Keratinocyte (primary cell): Measurements from ENCODE around the gene EXOC4. TPM values are rescaled to one million over a fixed set of nuclear protein-coding genes. Genes with fewer than 3 reads are reported as not detected.

Experiments
- DNase-seq: peaks from one replicate; pipeline ENCODE4 v3.0.0-alpha.2; 2011; ENCODE audit warnings: low read depth, missing footprints, low spot score
- FAIRE-seq: peaks from 2 replicates; lab custom pipeline; 2011; peaks lifted over from hg19 to GRCh38; lab: Jason Lieb, UNC
- H2AFZ ChIP-seq: 2 replicates; pipeline ENCODE4 v1.6.0; 2012; ENCODE audit warnings: low read length, control low read depth, inconsistent platforms; ENCODE audit not compliant: control insufficient read depth
- H3K27ac ChIP-seq: 2 replicates; pipeline ENCODE4 v1.5.1; 2011; ENCODE audit warnings: low read length; ENCODE audit not compliant: control insufficient read depth, insufficient read depth
- H3K27me3 ChIP-seq: 3 replicates; pipeline ENCODE4 v1.6.0; 2011; ENCODE audit warnings: low read length; ENCODE audit not compliant: control insufficient read depth, insufficient read depth; ENCODE audit errors: extremely low read depth
- H3K36me3 ChIP-seq, 2 experiments: 2 replicates in 1 of 2; 3 replicates in 1 of 2; pipeline ENCODE4 v1.5.1; 2011; ENCODE audit warnings: low read length in 2 of 2, mild to moderate bottlenecking in 1 of 2; ENCODE audit not compliant: control insufficient read depth in 2 of 2, insufficient read depth in 2 of 2; ENCODE audit errors: extremely low read depth in 1 of 2
- H3K4me1 ChIP-seq: 3 replicates; pipeline ENCODE4 v1.5.1; 2011; ENCODE audit warnings: low read length; ENCODE audit not compliant: control insufficient read depth, insufficient read depth; ENCODE audit errors: extremely low read depth
- H3K4me2 ChIP-seq: 3 replicates; pipeline ENCODE4 v1.6.0; 2011; ENCODE audit warnings: low read depth, low read length; ENCODE audit not compliant: control insufficient read depth, insufficient read depth; ENCODE audit errors: extremely low read depth
- H3K4me3 ChIP-seq, 3 experiments: fragments of 200-600 bp in 1 of 3; sonication (generic) in 1 of 3; 2 replicates in 2 of 3; 3 replicates in 1 of 3; pipeline ENCODE4 v1.5.1; 2011 to 2016; ENCODE audit warnings: low read length in 3 of 3, mild to moderate bottlenecking in 3 of 3, control low read depth in 2 of 3, inconsistent platforms in 1 of 3, low read depth in 1 of 3, mixed read lengths in 1 of 3, mixed run types in 1 of 3, moderate library complexity in 1 of 3; ENCODE audit not compliant: control insufficient read depth in 2 of 3, insufficient read depth in 2 of 3; ENCODE audit errors: extremely low read depth in 1 of 3
- H3K79me2 ChIP-seq: 2 replicates; pipeline ENCODE4 v1.6.0; 2012; ENCODE audit warnings: low read length; ENCODE audit not compliant: control insufficient read depth, insufficient read depth
- H3K9ac ChIP-seq: 3 replicates; pipeline ENCODE4 v1.6.0; 2011; ENCODE audit warnings: low read length; ENCODE audit not compliant: control insufficient read depth, insufficient read depth; ENCODE audit errors: extremely low read depth
- H3K9me1 ChIP-seq: 3 replicates; pipeline ENCODE4 v1.6.0; 2011; ENCODE audit warnings: low read length; ENCODE audit not compliant: control insufficient read depth, insufficient read depth; ENCODE audit errors: extremely low read depth
- H3K9me3 ChIP-seq: 2 replicates; pipeline ENCODE4 v1.5.1; 2012; ENCODE audit warnings: low read depth, low read length; ENCODE audit not compliant: control insufficient read depth
- H4K20me1 ChIP-seq: 3 replicates; pipeline ENCODE4 v1.6.0; 2011; ENCODE audit warnings: low read length; ENCODE audit not compliant: control insufficient read depth, insufficient read depth; ENCODE audit errors: extremely low read depth
- EZH2 ChIP-seq: IDR thresholded peaks from one replicate; pipeline ENCODE4 v1.6.1; 2012; ENCODE audit warnings: inconsistent platforms, mild to moderate bottlenecking, low read length, moderate library complexity
- dilution Hi-C: fragments of 300-500 bp; cut with MboI; formaldehyde crosslinking; loops from one replicate; pipeline ENCODE4 v1.7.0; 2020; ENCODE audit warnings: low sequenced_read_pairs; ENCODE audit not compliant: extremely low pct_ligation_motif_present
- polyA plus RNA-seq, 5 experiments: library from polyadenylated mRNA; depleted of rRNA in 3 of 5; stranded (reverse) in 3 of 5; stranded (forward) in 1 of 5; unstranded in 1 of 5; fragments of >200 nt; gene quantifications; 1 replicate in 1 of 5; 2 replicates in 3 of 5; 3 replicates in 1 of 5; pipeline versions ENCODE4 v1.2.1 to v1.2.3, GENCODE V29; 2011 to 2012; ENCODE audit warnings: missing spikeins in 2 of 5, low read depth in 1 of 5, low replicate concordance in 1 of 5
- TF ChIP-seq, protein P1 (sequence below), 3 experiments: IDR thresholded peaks in 1 of 3; conservative IDR thresholded peaks in 1 of 3; optimal IDR thresholded peaks in 1 of 3; 2 replicates in 2 of 3; 3 replicates in 1 of 3; pipeline versions ENCODE3 to v1.5.1; 2011; ENCODE audit warnings: low read length in 3 of 3, mild to moderate bottlenecking in 3 of 3, moderate library complexity in 2 of 3, control low read depth in 1 of 3, inconsistent platforms in 1 of 3; ENCODE audit not compliant: insufficient read depth in 2 of 3; ENCODE audit errors: extremely low read depth in 1 of 3

The EXOC4 gene
- polyA plus RNA-seq, 1 donor (not counting 4 experiments of a cell fraction or from before 2014, with no cell fraction given), result 52.6 TPM

DNA sequence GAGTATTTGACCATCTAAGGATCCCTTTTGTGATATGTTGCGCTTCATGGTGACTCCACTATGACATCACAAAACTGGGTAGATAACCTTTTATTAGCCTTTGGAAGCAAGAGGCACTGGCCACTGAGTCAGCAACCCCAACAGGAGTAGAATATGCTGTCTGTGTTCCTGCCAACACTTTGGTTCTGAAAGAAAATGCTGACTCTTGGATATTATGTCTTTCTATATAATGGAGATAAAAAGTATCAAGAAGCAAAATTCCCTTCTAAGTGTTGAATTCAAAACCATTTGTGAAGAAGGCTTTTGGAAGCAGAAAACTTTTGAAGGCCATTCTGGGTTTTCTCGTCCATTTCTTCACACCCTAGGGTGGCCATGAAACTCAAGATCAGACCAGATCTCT, 528.0 kb downstream of the EXOC4 start:
- no peaks in the 10 kb centered on the region for H4K20me1 ChIP-seq
- DNase-seq (no peak), FAIRE-seq (no peak)
- no peak overlapping the region for H3K4me3 ChIP-seq
- no peak overlapping the region for H3K9ac ChIP-seq
- H3K4me1 ChIP-seq, result no peaks in the 10 kb centered on the region
- no peak overlapping the region for H2AFZ ChIP-seq
- dilution Hi-C loops, result no loop called here
- H3K9me3 ChIP-seq, result no peaks in the 10 kb centered on the region
- H3K79me2 ChIP-seq, result no peaks in the 10 kb centered on the region
- H3K9me1 ChIP-seq, result no peaks in the 10 kb centered on the region
- H3K36me3 ChIP-seq, result peaks cover 0 to 2% of the 10 kb centered on the region in 2 experiments
- H3K27me3 ChIP-seq, result no peaks in the 10 kb centered on the region
- H3K4me2 ChIP-seq, result no peak overlapping the region
- no peak overlapping the region for H3K27ac ChIP-seq
- TF ChIP-seq, protein P1, sequence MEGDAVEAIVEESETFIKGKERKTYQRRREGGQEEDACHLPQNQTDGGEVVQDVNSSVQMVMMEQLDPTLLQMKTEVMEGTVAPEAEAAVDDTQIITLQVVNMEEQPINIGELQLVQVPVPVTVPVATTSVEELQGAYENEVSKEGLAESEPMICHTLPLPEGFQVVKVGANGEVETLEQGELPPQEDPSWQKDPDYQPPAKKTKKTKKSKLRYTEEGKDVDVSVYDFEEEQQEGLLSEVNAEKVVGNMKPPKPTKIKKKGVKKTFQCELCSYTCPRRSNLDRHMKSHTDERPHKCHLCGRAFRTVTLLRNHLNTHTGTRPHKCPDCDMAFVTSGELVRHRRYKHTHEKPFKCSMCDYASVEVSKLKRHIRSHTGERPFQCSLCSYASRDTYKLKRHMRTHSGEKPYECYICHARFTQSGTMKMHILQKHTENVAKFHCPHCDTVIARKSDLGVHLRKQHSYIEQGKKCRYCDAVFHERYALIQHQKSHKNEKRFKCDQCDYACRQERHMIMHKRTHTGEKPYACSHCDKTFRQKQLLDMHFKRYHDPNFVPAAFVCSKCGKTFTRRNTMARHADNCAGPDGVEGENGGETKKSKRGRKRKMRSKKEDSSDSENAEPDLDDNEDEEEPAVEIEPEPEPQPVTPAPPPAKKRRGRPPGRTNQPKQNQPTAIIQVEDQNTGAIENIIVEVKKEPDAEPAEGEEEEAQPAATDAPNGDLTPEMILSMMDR (optimal IDR thresholded peaks at IDR 0.05 in 1 of 3, IDR thresholded peaks at IDR 0.05 in 1 of 3, conservative IDR thresholded peaks at IDR 0.05 in 1 of 3; ENCODE audit: extremely low read depth in 1 of 3, insufficient read depth in 2 of 3, low read length in 3 of 3), result no peak
- no peak for TF ChIP-seq EZH2

DNA sequence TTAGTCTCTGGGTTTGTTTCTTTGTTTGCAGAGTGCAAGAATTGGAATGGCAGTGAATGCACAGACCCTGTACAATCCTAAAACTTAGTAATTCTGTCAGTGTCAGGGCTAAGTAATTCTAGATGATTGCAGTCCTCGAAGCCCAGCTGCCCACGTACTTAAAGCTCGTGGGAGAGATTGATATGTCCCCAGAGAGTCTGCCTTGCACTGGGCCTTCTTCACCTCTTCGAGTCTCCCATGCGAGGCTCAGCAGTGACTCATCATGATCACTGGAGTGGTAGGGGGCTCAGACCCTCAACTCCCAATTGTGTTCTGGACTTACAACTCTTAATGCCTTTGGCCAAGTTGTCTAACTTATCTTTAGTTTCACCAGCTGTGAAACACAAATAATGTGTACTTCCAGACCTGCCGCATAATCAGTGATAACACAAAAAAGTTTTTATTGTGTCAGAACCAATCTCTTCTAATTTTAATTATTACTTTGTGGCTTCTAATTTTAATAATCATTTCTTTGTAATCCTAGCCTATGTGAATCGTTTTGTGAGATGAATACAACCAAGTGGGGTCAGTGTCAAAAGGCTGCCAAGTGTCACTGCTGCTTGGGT, 528.7 kb downstream of the EXOC4 start:
- H3K79me2 ChIP-seq, result no peaks in the 10 kb centered on the region
- no peak for FAIRE-seq

More for the DNA sequence above, 528.7 kb downstream of the EXOC4 start:
- Histone ChIP-seq H3K9ac (no peak overlapping the region), H3K27ac (no peak overlapping the region), H3K4me3 (no peak overlapping the region), H3K36me3 (peaks cover 0 to 2% of the 10 kb centered on the region in 2 experiments), H3K9me1 (no peaks in the 10 kb centered on the region), H3K4me2 (no peak overlapping the region), H3K27me3 (no peaks in the 10 kb centered on the region), H2AFZ (no peak overlapping the region), H4K20me1 (no peaks in the 10 kb centered on the region), H3K4me1 (no peaks in the 10 kb centered on the region), H3K9me3 (no peaks in the 10 kb centered on the region)
- DNase-seq, result no peak
- dilution Hi-C loops, result no loop called here
- TF ChIP-seq EZH2, result no peak
- TF ChIP-seq, protein P1 (optimal IDR thresholded peaks at IDR 0.05 in 1 of 3, IDR thresholded peaks at IDR 0.05 in 1 of 3, conservative IDR thresholded peaks at IDR 0.05 in 1 of 3; ENCODE audit: extremely low read depth in 1 of 3, insufficient read depth in 2 of 3, low read length in 3 of 3), result no peak
